ENCODE results near the gene TRABD2A.
A peak's percentile ranks its signal among the peaks of the same experiment; 100 is the strongest.

The TRABD2A gene

GRCh38 chr2:84908948-84909713 lies 28.2 kb upstream of the TRABD2A start:
- in situ Hi-C loops (cut with MboI; ENCODE audit: low sequenced_read_pairs, unreplicated experiment) = no loop called here
- no peak for DNase-seq (ENCODE audit: low spot score)
- TF ChIP-seq CTCF (IDR thresholded peaks at IDR 0.05; ENCODE audit: borderline replicate concordance, control extremely low read depth, extremely low read depth, insufficient read depth, missing control alignments) = no peak

- TF ChIP-seq CTCF (IDR thresholded peaks at IDR 0.05; ENCODE audit: borderline replicate concordance, control extremely low read depth, extremely low read depth, insufficient read depth, missing control alignments) = no peak
- peak; percentile 80 for DNase-seq (ENCODE audit: low spot score)
- in situ Hi-C loops (cut with MboI; ENCODE audit: low sequenced_read_pairs, unreplicated experiment) = no loop called here
Observed at GRCh38 chr2:84906900-84907714, 26.2 kb upstream of the TRABD2A start.

GRCh38 chr2:84906108-84906899 lies 25.4 kb upstream of the TRABD2A start:
- peak; percentile 72 for DNase-seq (ENCODE audit: low spot score)
- in situ Hi-C loops (cut with MboI; ENCODE audit: low sequenced_read_pairs, unreplicated experiment) = no loop called here
- TF ChIP-seq CTCF (IDR thresholded peaks at IDR 0.05; ENCODE audit: borderline replicate concordance, control extremely low read depth, extremely low read depth, insufficient read depth, missing control alignments) = no peak

GRCh38 chr2:84905181-84906107 lies 24.6 kb upstream of the TRABD2A start, which contains the start of gene TMSB10:
Gene TMSB10, plus strand, starts transcription at chr2:84905656.
- peak; percentile 93 for DNase-seq (ENCODE audit: low spot score)
- in situ Hi-C loops (cut with MboI; ENCODE audit: low sequenced_read_pairs, unreplicated experiment) = no loop called here
- TF ChIP-seq CTCF (IDR thresholded peaks at IDR 0.05; ENCODE audit: borderline replicate concordance, control extremely low read depth, extremely low read depth, insufficient read depth, missing control alignments) = no peak

GRCh38 chr2:84904717-84905174 lies 23.9 kb upstream of the TRABD2A start:
- DNase-seq (ENCODE audit: low spot score) = no peak
- in situ Hi-C loops (cut with MboI; ENCODE audit: low sequenced_read_pairs, unreplicated experiment) = no loop called here
- TF ChIP-seq CTCF (IDR thresholded peaks at IDR 0.05; ENCODE audit: borderline replicate concordance, control extremely low read depth, extremely low read depth, insufficient read depth, missing control alignments) = no peak

All from GM13976 (cell line).